22Rv1 (cell line): ENCODE measurements around the gene NLRP12.

ENCODE experiments used
- ZFX ChIP-seq: fragments of 450-650 bp; IDR thresholded peaks from 2 replicates; pipeline ENCODE4 v1.6.1; 2017; ENCODE audit warnings: antibody characterized with exemption, borderline replicate concordance
- TF ChIP-seq, protein P1 (sequence below): fragments of 450-650 bp; IDR thresholded peaks from 2 replicates; pipeline ENCODE4 v1.5.1; 2017; ENCODE audit warnings: mild to moderate bottlenecking

GRCh38 chr19:53853707-53854106 is 29.6 kb upstream of the NLRP12 start:
- TF ChIP-seq, protein P1, sequence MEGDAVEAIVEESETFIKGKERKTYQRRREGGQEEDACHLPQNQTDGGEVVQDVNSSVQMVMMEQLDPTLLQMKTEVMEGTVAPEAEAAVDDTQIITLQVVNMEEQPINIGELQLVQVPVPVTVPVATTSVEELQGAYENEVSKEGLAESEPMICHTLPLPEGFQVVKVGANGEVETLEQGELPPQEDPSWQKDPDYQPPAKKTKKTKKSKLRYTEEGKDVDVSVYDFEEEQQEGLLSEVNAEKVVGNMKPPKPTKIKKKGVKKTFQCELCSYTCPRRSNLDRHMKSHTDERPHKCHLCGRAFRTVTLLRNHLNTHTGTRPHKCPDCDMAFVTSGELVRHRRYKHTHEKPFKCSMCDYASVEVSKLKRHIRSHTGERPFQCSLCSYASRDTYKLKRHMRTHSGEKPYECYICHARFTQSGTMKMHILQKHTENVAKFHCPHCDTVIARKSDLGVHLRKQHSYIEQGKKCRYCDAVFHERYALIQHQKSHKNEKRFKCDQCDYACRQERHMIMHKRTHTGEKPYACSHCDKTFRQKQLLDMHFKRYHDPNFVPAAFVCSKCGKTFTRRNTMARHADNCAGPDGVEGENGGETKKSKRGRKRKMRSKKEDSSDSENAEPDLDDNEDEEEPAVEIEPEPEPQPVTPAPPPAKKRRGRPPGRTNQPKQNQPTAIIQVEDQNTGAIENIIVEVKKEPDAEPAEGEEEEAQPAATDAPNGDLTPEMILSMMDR: no peak
- no peak for TF ChIP-seq ZFX
